OCI-LY7 (cell line): ENCODE measurements around the gene KNG1. TPM values are rescaled to one million over a fixed set of nuclear protein-coding genes. Genes with fewer than 3 reads are reported as not detected.

Experiments used
- BruUV-seq: library from RNA; stranded (reverse); fragments of 400-500 nt; replicated peaks from 2 replicates; lab custom pipeline; 2021; lab: Mats Ljungman, UMichigan
- CTCF ChIA-PET: fragments of 300-600 bp; sonication (Branson Sonifier 250); formaldehyde crosslinking; loops from one replicate; lab custom pipeline; 2022; ENCODE audit warnings: antibody characterized with exemption; ENCODE audit not compliant: unreplicated experiment; lab: Charles Lee
- POLR2A ChIA-PET: fragments of 300-600 bp; sonication (Branson Sonifier 250); formaldehyde crosslinking; loops from one replicate; lab custom pipeline; 2022; ENCODE audit warnings: antibody characterized with exemption; lab: Charles Lee
- DNase-seq: peaks from one replicate; pipeline ENCODE4 v3.0.0-alpha.2; 2015; ENCODE audit warnings: low spot score
- H2AFZ ChIP-seq: fragments of 200-600 bp; sonication (generic), shearing (Covaris generic); 2 replicates; pipeline ENCODE4 v1.6.1; 2014; ENCODE audit warnings: mild to moderate bottlenecking, antibody characterized with exemption, low read length, moderate library complexity
- H3K27ac ChIP-seq: fragments of 200-600 bp; sonication (generic); 2 replicates; pipeline ENCODE4 v1.5.1; 2014; ENCODE audit warnings: mixed run types, low read depth, mild to moderate bottlenecking, moderate library complexity, low read length, inconsistent platforms; ENCODE audit not compliant: poor library complexity, severe bottlenecking
- H3K36me3 ChIP-seq: fragments of 200-600 bp; sonication (generic); 2 replicates; pipeline ENCODE4 v1.6.1; 2014; ENCODE audit warnings: mild to moderate bottlenecking, antibody characterized with exemption, low read length, moderate library complexity, mixed read lengths; ENCODE audit not compliant: insufficient read depth
- H3K4me1 ChIP-seq: fragments of 200-600 bp; sonication (generic); 2 replicates; pipeline ENCODE4 v1.5.1; 2014; ENCODE audit warnings: mild to moderate bottlenecking, low read length; ENCODE audit not compliant: insufficient read depth, poor library complexity, severe bottlenecking
- H3K4me2 ChIP-seq: fragments of 200-600 bp; sonication (generic); 2 replicates; pipeline ENCODE4 v1.6.1; 2014; ENCODE audit warnings: mild to moderate bottlenecking, low read length
- H3K4me3 ChIP-seq: fragments of 200-600 bp; sonication (generic); 2 replicates; pipeline ENCODE4 v1.5.1; 2014; ENCODE audit warnings: mild to moderate bottlenecking, low read depth, low read length; ENCODE audit not compliant: poor library complexity, severe bottlenecking
- H3K79me2 ChIP-seq: fragments of 200-600 bp; sonication (generic); 2 replicates; pipeline ENCODE4 v1.6.1; 2016; ENCODE audit warnings: low read depth, mild to moderate bottlenecking, low read length, moderate library complexity, mixed read lengths; ENCODE audit not compliant: insufficient read depth
- H3K9me2 ChIP-seq: fragments of 200-600 bp; sonication (generic); 2 replicates; pipeline ENCODE4 v1.6.1; 2016; ENCODE audit warnings: mild to moderate bottlenecking, low read length, mixed read lengths; ENCODE audit not compliant: insufficient read depth
- H3K9me3 ChIP-seq: fragments of 200-600 bp; sonication (generic); 2 replicates; pipeline ENCODE4 v1.6.1; 2014; ENCODE audit warnings: mild to moderate bottlenecking, mixed run types, low read length, mixed read lengths
- H4K20me1 ChIP-seq: fragments of 200-600 bp; sonication (generic); 2 replicates; pipeline ENCODE4 v1.6.1; 2014; ENCODE audit warnings: mild to moderate bottlenecking, antibody characterized with exemption, low read length, moderate library complexity, mixed read lengths; ENCODE audit not compliant: insufficient read depth
- CTCF ChIP-seq: fragments of 200-600 bp; sonication (generic); conservative IDR thresholded peaks from 2 replicates; pipeline ENCODE4 v1.5.1; 2014; ENCODE audit warnings: mild to moderate bottlenecking, antibody characterized with exemption, low read length, moderate library complexity, mixed read lengths
- EZH2phosphoT487 ChIP-seq: fragments of 200-600 bp; sonication (generic); IDR thresholded peaks from 2 replicates; pipeline ENCODE4 v1.6.1; 2018; ENCODE audit warnings: low read depth, borderline replicate concordance, mild to moderate bottlenecking, mixed run types, antibody characterized with exemption, low read length, moderate library complexity, mixed read lengths
- intact Hi-C: fragments of 100-400 bp; cut with micrococcal nuclease; formaldehyde crosslinking; loops from one replicate; pipeline ENCODE4 v1.10.0; 2022; ENCODE audit not compliant: unreplicated experiment
- total RNA-seq, 2 experiments: library from RNA; depleted of rRNA in 1 of 2; stranded (reverse); fragments of >200 nt in 1 of 2; shearing (Covaris generic) in 1 of 2; gene quantifications; 2 replicates each; pipeline ENCODE4 v1.2.3, GENCODE V29; 2014 to 2022

The KNG1 gene
- total RNA-seq, 2 experiments from 2014 or later = not detected

- no peak for DNase-seq
- CTCF ChIA-PET = no interaction called here
- no peaks in the 10 kb centered on the region for H3K9me3 ChIP-seq
- H3K36me3 ChIP-seq = no peaks in the 10 kb centered on the region
- H3K9me2 ChIP-seq = no peaks in the 10 kb centered on the region
- no peak overlapping the region for H3K4me3 ChIP-seq
- no peak for TF ChIP-seq CTCF
- no TSS peak for BruUV-seq
- no peak overlapping the region for H3K27ac ChIP-seq
- H2AFZ ChIP-seq = no peak overlapping the region
- H3K4me1 ChIP-seq = no peaks in the 10 kb centered on the region
- no peak overlapping the region for H3K4me2 ChIP-seq
- intact Hi-C loops = no loop called here
- H4K20me1 ChIP-seq = no peaks in the 10 kb centered on the region
- no peaks in the 10 kb centered on the region for H3K79me2 ChIP-seq
- POLR2A ChIA-PET = no interaction called here
Observed at GRCh38 chr3:186678604-186679003, 38.6 kb upstream of the KNG1 start.

- intact Hi-C loops = no loop called here
- H4K20me1 ChIP-seq = no peaks in the 10 kb centered on the region
- H3K4me2 ChIP-seq = no peak overlapping the region
- no peaks in the 10 kb centered on the region for H3K79me2 ChIP-seq
- no peaks in the 10 kb centered on the region for H3K9me3 ChIP-seq
- BruUV-seq = no TSS peak
- POLR2A ChIA-PET = no interaction called here
- no peaks in the 10 kb centered on the region for H3K9me2 ChIP-seq
- H3K4me3 ChIP-seq = no peak overlapping the region
- CTCF ChIA-PET = no interaction called here
- TF ChIP-seq EZH2phosphoT487 (no peak), CTCF (no peak)
- no peak for DNase-seq
- no peak overlapping the region for H2AFZ ChIP-seq
- no peaks in the 10 kb centered on the region for H3K4me1 ChIP-seq
- no peak overlapping the region for H3K27ac ChIP-seq
- H3K36me3 ChIP-seq = no peaks in the 10 kb centered on the region
Observed at GRCh38 chr3:186679151-186679550, 38.0 kb upstream of the KNG1 start.

DNA sequence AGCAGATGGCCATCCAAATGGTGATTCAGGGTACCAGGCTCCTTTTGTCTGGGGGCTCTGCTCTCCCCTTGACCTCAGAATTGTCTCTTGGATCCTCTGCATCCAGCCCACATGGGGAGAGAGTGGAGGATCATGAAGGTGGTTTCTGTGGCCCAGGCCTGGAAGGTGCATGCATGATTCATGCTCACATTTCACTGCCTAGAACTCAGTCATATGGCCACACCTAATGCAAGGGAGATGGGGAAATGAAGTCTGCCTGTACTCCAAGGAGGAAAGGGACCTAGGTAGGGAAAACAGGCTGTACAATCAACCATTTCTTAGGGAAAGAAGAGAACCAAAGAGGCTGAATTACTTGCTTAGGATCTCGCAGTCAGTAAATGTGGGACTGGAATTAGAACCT, 36.3 kb upstream of the KNG1 start:
- intact Hi-C loops = no loop called here
- no peaks in the 10 kb centered on the region for H3K79me2 ChIP-seq
- H2AFZ ChIP-seq = no peak overlapping the region
- H3K4me3 ChIP-seq = no peak overlapping the region
- no peak for DNase-seq
- no peak overlapping the region for H3K4me2 ChIP-seq
- no peaks in the 10 kb centered on the region for H3K4me1 ChIP-seq
- H3K9me3 ChIP-seq = 0 out of 2 replicates have a peak, but pooled peaks cover 5% of the 10 kb centered on the region
- no peaks in the 10 kb centered on the region for H3K9me2 ChIP-seq
- POLR2A ChIA-PET = interaction anchor here (0.7 kb wide), 1 partner anchor 195 kb away, joined by 3 read pairs; no protein-coding TSS in a partner anchor
- BruUV-seq = no TSS peak
- no peak overlapping the region for H3K27ac ChIP-seq
- H3K36me3 ChIP-seq = no peaks in the 10 kb centered on the region
- TF ChIP-seq CTCF (no peak), EZH2phosphoT487 (no peak)
- H4K20me1 ChIP-seq = no peaks in the 10 kb centered on the region
- CTCF ChIA-PET = no interaction called here
